Loucy (cell line): ENCODE measurements around the gene TACC2.

Experiments
- EZH2phosphoT487 ChIP-seq: fragments of 200-600 bp; IDR thresholded peaks from 2 replicates; pipeline ENCODE4 v1.6.1; 2018; ENCODE audit warnings: antibody characterized with exemption, mild to moderate bottlenecking, moderate library complexity, borderline replicate concordance
- TF ChIP-seq, protein P1 (sequence below): fragments of 200-600 bp; sonication (generic); conservative IDR thresholded peaks from 2 replicates; pipeline ENCODE4 v1.5.1; 2014; ENCODE audit warnings: mild to moderate bottlenecking, antibody characterized with exemption, low read length

DNA sequence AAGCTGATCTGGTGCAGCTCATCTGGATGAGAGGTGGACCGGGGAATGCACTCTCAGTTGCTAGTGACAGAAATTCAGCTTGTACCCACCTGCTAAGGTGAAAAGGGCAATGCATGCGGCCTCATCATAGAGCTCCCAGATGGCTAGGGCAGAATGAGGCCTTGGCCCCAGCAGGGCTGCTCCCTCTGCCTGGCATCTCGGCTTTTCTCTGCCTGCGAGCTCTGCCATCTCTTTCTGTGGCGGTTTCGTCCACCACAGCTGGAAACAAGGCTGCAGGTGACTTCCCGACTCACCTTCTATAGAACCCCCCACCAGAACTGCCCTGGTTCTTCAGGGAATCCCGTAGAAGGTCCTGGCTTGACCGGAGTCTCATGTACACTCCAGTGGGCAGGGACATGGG, 60.1 kb downstream of the TACC2 start:
- TF ChIP-seq, protein P1, sequence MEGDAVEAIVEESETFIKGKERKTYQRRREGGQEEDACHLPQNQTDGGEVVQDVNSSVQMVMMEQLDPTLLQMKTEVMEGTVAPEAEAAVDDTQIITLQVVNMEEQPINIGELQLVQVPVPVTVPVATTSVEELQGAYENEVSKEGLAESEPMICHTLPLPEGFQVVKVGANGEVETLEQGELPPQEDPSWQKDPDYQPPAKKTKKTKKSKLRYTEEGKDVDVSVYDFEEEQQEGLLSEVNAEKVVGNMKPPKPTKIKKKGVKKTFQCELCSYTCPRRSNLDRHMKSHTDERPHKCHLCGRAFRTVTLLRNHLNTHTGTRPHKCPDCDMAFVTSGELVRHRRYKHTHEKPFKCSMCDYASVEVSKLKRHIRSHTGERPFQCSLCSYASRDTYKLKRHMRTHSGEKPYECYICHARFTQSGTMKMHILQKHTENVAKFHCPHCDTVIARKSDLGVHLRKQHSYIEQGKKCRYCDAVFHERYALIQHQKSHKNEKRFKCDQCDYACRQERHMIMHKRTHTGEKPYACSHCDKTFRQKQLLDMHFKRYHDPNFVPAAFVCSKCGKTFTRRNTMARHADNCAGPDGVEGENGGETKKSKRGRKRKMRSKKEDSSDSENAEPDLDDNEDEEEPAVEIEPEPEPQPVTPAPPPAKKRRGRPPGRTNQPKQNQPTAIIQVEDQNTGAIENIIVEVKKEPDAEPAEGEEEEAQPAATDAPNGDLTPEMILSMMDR = no peak
- TF ChIP-seq EZH2phosphoT487 = no peak
